ENCODE measurements around the gene DET1.
"Not testable (repeated sequence)": the region's sequence is repeated elsewhere in the genome, so short reads cannot be mapped to it uniquely, and the experiment has no call there.

DET1 gene

DNA sequence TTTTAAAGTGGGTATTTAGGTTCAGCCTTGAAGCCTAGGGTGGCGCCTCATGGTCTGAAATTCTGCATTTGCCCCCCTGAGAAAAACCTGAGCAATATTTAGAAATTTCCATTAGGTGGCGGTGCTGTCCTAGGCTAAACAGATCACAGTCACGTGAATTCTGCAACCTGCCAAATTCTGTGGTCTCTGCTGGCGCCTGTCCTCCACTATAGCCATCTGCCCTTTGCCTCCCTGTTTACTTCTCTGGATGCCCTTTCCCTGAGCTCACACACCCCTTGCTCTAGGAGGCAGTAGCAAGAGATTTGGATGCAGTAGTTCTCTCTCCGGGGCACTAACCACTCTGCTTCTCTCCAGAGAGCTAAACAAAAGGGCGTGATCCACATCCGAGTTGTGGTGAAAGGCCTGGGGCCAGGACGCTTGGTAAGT is 69.8 kb downstream of the DET1 start:
- no CpG with 5 or more reads among the region's 8 CpGs for WGBS (ENCODE audit: extremely low coverage, insufficient coverage, insufficient read length)
- no peak overlapping the region for H3K27ac ChIP-seq (ENCODE audit: low read depth, low read length)
- H2BK12ac ChIP-seq (ENCODE audit: low read length), result no peak overlapping the region
- no peaks in the 10 kb centered on the region for H3K9me3 ChIP-seq (ENCODE audit: insufficient read depth, low read depth, low read length)
- H3K18ac ChIP-seq (ENCODE audit: low read length), result no peak overlapping the region
- H4K91ac ChIP-seq (ENCODE audit: low read depth, low read length), result peak overlapping the region; percentile 5
- H3K4me1 ChIP-seq (ENCODE audit: control insufficient read depth in 1 of 2, insufficient read depth in 2 of 2, low read length in 2 of 2), result peaks cover 0 to 3% of the 10 kb centered on the region in 2 experiments
- no peak overlapping the region for H2BK120ac ChIP-seq (ENCODE audit: insufficient read depth, low read length, poor library complexity)
- DNase-seq, result peak; percentile 21 to 65
- no peak overlapping the region for H2AFZ ChIP-seq (ENCODE audit: insufficient read depth, low read length, poor library complexity)
- H3K79me2 ChIP-seq (ENCODE audit: control insufficient read depth, insufficient read depth, low read length, poor library complexity), result no peaks in the 10 kb centered on the region
- H3K4ac ChIP-seq (ENCODE audit: low read depth, low read length), result no peak overlapping the region
- H3K36me3 ChIP-seq (ENCODE audit: control insufficient read depth in 1 of 2, insufficient read depth in 2 of 2, low read length in 2 of 2), result peaks cover 20 to 36% of the 10 kb centered on the region in 2 experiments
- no peak overlapping the region for H3K4me3 ChIP-seq (ENCODE audit: low read depth, low read length)
- H3K14ac ChIP-seq (ENCODE audit: low read length), result no peak overlapping the region
- no peak overlapping the region for H3K4me2 ChIP-seq (ENCODE audit: low read length)
- no peak overlapping the region for H2BK5ac ChIP-seq (ENCODE audit: low read depth, low read length, poor library complexity)
- H3K79me1 ChIP-seq (ENCODE audit: low read length), result no peaks in the 10 kb centered on the region
- H3K23ac ChIP-seq (ENCODE audit: low read length), result no peak overlapping the region
- no peaks in the 10 kb centered on the region for H3K27me3 ChIP-seq (ENCODE audit: insufficient read depth, low read length)
- no peak overlapping the region for H4K12ac ChIP-seq (ENCODE audit: low read depth, low read length)
- H3K9ac ChIP-seq (ENCODE audit: low read length), result no peak overlapping the region
- no peak overlapping the region for H4K8ac ChIP-seq (ENCODE audit: low read depth, low read length)
- H2AK5ac ChIP-seq (ENCODE audit: low read length), result no peak overlapping the region

DNA sequence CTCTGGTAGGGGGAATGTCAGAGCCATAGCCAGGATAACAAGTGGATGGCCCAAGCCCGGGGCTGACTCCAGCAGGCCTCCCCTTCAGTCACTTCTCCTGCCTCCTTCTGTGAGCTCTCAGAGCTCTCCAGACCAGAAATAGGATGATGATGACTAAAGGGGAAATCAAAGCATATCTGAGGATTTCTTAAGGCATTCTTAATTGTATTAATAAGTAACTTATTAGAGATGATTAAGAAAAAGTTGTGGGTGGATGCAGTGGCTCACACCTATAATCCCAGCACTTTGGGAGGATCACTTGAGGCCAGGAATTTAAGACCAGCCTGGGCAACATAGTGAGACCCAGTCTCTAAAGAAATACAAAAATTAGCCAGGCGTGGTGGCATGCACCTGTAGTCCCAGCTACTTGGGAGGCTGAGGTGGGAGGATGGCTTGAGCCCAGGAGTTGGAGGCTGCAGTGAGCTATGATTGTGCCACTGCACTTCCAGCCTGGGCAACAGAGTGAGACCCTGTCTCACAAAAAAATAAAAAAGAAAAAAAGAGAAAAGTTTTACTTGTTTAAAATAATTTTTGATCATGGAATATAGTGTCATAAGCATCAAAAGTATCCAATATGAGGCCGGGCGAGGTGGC is 72.7 kb downstream of the DET1 start:
- not testable (repeated sequence) for H2AFZ ChIP-seq (ENCODE audit: insufficient read depth, low read length, poor library complexity); H3K79me2 ChIP-seq (ENCODE audit: control insufficient read depth, insufficient read depth, low read length, poor library complexity); H2AK5ac ChIP-seq (ENCODE audit: low read length); H4K8ac ChIP-seq (ENCODE audit: low read depth, low read length); H3K18ac ChIP-seq (ENCODE audit: low read length); H3K27ac ChIP-seq (ENCODE audit: low read depth, low read length); H2BK120ac ChIP-seq (ENCODE audit: insufficient read depth, low read length, poor library complexity); H3K4ac ChIP-seq (ENCODE audit: low read depth, low read length); H3K79me1 ChIP-seq (ENCODE audit: low read length); H3K27me3 ChIP-seq (ENCODE audit: insufficient read depth, low read length); H3K4me1 ChIP-seq (ENCODE audit: control insufficient read depth in 1 of 2, insufficient read depth in 2 of 2, low read length in 2 of 2); H3K14ac ChIP-seq (ENCODE audit: low read length); H3K4me3 ChIP-seq (ENCODE audit: low read depth, low read length); H3K9ac ChIP-seq (ENCODE audit: low read length); H2BK5ac ChIP-seq (ENCODE audit: low read depth, low read length, poor library complexity); H2BK12ac ChIP-seq (ENCODE audit: low read length); H3K23ac ChIP-seq (ENCODE audit: low read length); H4K91ac ChIP-seq (ENCODE audit: low read depth, low read length); DNase-seq; H4K12ac ChIP-seq (ENCODE audit: low read depth, low read length); H3K4me2 ChIP-seq (ENCODE audit: low read length); H3K9me3 ChIP-seq (ENCODE audit: insufficient read depth, low read depth, low read length)
- peaks cover 20 to 38% of the 10 kb centered on the region in 2 experiments for H3K36me3 ChIP-seq (ENCODE audit: control insufficient read depth in 1 of 2, insufficient read depth in 2 of 2, low read length in 2 of 2)
- WGBS (ENCODE audit: extremely low coverage, insufficient coverage, insufficient read length), result no CpG with 5 or more reads among the region's 4 CpGs

DNA sequence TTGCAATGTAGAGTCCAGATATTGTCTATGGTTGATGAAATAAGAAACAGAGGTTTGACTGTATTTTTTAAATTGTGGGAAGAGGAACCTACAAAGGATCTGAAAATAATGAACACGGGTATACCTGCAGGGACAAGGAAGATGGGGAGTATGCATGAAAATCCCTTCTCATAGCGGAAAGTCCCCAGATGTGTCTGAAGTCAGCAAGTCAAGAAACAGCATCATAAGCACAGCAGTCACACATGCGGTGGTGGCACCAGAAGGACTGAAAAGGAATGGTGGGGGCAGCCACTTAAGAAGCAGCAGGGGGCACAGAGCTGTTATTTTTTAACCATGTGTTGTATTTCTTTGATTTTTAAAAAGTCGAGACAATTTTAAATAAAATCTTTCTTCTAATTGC is 74.3 kb downstream of the DET1 start:
- DNase-seq, result no peak
- Histone ChIP-seq H3K4me1 (ENCODE audit: control insufficient read depth in 1 of 2, insufficient read depth in 2 of 2, low read length in 2 of 2) (peaks cover 2 to 5% of the 10 kb centered on the region in 2 experiments), H2AFZ (ENCODE audit: insufficient read depth, low read length, poor library complexity) (no peak overlapping the region), H2AK5ac (ENCODE audit: low read length) (no peak overlapping the region), H4K91ac (ENCODE audit: low read depth, low read length) (no peak overlapping the region), H3K27ac (ENCODE audit: low read depth, low read length) (no peak overlapping the region), H2BK5ac (ENCODE audit: low read depth, low read length, poor library complexity) (no peak overlapping the region), H4K8ac (ENCODE audit: low read depth, low read length) (no peak overlapping the region), H3K9ac (ENCODE audit: low read length) (no peak overlapping the region), H3K14ac (ENCODE audit: low read length) (no peak overlapping the region), H3K4me3 (ENCODE audit: low read depth, low read length) (no peak overlapping the region), H4K12ac (ENCODE audit: low read depth, low read length) (no peak overlapping the region), H3K23ac (ENCODE audit: low read length) (no peak overlapping the region), H3K27me3 (ENCODE audit: insufficient read depth, low read length) (no peaks in the 10 kb centered on the region), H3K4me2 (ENCODE audit: low read length) (no peak overlapping the region), H3K79me1 (ENCODE audit: low read length) (peaks cover 7% of the 10 kb centered on the region), H2BK120ac (ENCODE audit: insufficient read depth, low read length, poor library complexity) (no peak overlapping the region), H2BK12ac (ENCODE audit: low read length) (no peak overlapping the region), H3K4ac (ENCODE audit: low read depth, low read length) (no peak overlapping the region), H3K36me3 (ENCODE audit: control insufficient read depth in 1 of 2, insufficient read depth in 2 of 2, low read length in 2 of 2) (peaks cover 12 to 30% of the 10 kb centered on the region in 2 experiments), H3K18ac (ENCODE audit: low read length) (no peak overlapping the region), H3K79me2 (ENCODE audit: control insufficient read depth, insufficient read depth, low read length, poor library complexity) (peaks cover 4% of the 10 kb centered on the region), H3K9me3 (ENCODE audit: insufficient read depth, low read depth, low read length) (no peaks in the 10 kb centered on the region)
- no CpG with 5 or more reads among the region's 4 CpGs for WGBS (ENCODE audit: extremely low coverage, insufficient coverage, insufficient read length)

DNA sequence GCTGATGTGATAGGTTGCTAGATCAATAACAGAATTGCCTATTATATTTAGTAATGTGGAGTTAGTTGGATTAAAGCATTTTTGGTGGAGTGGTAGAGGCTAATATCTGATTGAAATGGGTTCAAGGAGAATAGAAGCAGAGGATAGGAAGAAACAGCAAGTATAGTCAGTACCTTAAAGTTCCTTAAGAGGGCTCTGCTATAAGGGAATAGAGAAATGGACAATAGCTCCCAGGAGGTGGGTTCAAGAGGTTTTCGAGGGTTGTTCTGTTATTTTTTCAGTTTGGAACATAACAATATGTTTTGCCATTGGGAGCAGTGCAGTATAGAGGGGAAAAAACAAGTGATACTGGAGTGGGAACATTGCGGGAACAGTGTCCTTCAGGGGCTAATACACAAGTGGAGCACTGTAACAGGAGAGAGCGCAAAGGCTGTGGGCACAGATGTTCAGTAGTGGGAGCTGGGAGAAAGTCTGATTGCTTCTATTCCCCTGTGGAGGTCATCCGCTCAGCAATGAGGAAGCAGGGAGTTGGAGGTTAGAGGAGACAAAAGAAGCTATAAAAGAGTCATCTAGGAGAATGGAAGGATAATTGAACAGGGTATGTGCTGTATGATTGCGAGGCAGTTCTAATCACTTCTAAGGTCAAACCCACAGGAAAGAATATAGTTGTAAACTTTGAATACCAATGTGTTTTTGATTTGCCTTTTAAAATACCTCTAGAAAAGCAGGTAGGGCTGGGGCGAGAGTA is 75.7 kb downstream of the DET1 start:
- H3K4me3 ChIP-seq (ENCODE audit: low read depth, low read length), result no peak overlapping the region
- no peak overlapping the region for H2AFZ ChIP-seq (ENCODE audit: insufficient read depth, low read length, poor library complexity)
- peaks cover 6% of the 10 kb centered on the region for H3K79me2 ChIP-seq (ENCODE audit: control insufficient read depth, insufficient read depth, low read length, poor library complexity)
- H3K27me3 ChIP-seq (ENCODE audit: insufficient read depth, low read length), result no peaks in the 10 kb centered on the region
- H3K27ac ChIP-seq (ENCODE audit: low read depth, low read length), result no peak overlapping the region
- peaks cover 8 to 24% of the 10 kb centered on the region in 2 experiments for H3K36me3 ChIP-seq (ENCODE audit: control insufficient read depth in 1 of 2, insufficient read depth in 2 of 2, low read length in 2 of 2)
- H3K4me2 ChIP-seq (ENCODE audit: low read length), result no peak overlapping the region
- H2BK12ac ChIP-seq (ENCODE audit: low read length), result no peak overlapping the region
- H2BK5ac ChIP-seq (ENCODE audit: low read depth, low read length, poor library complexity), result no peak overlapping the region
- peaks cover 12% of the 10 kb centered on the region for H3K79me1 ChIP-seq (ENCODE audit: low read length)
- H3K14ac ChIP-seq (ENCODE audit: low read length), result no peak overlapping the region
- no peak overlapping the region for H2AK5ac ChIP-seq (ENCODE audit: low read length)
- DNase-seq, result no peak
- no peak overlapping the region for H3K23ac ChIP-seq (ENCODE audit: low read length)
- peaks cover 4% of the 10 kb centered on the region in 2 experiments for H3K4me1 ChIP-seq (ENCODE audit: control insufficient read depth in 1 of 2, insufficient read depth in 2 of 2, low read length in 2 of 2)
- H3K9ac ChIP-seq (ENCODE audit: low read length), result no peak overlapping the region
- H3K9me3 ChIP-seq (ENCODE audit: insufficient read depth, low read depth, low read length), result no peaks in the 10 kb centered on the region
- H4K8ac ChIP-seq (ENCODE audit: low read depth, low read length), result no peak overlapping the region
- no peak overlapping the region for H2BK120ac ChIP-seq (ENCODE audit: insufficient read depth, low read length, poor library complexity)
- no peak overlapping the region for H3K4ac ChIP-seq (ENCODE audit: low read depth, low read length)
- no peak overlapping the region for H4K91ac ChIP-seq (ENCODE audit: low read depth, low read length)
- H3K18ac ChIP-seq (ENCODE audit: low read length), result no peak overlapping the region
- no CpG with 5 or more reads among the region's 6 CpGs for WGBS (ENCODE audit: extremely low coverage, insufficient coverage, insufficient read length)
- no peak overlapping the region for H4K12ac ChIP-seq (ENCODE audit: low read depth, low read length)
